ENCODE data around the gene GSDMA. TPM values are rescaled to one million over a fixed set of nuclear protein-coding genes. Genes with fewer than 3 reads are reported as not detected.
"Not testable (repeated sequence)": the region's sequence is repeated elsewhere in the genome, so short reads cannot be mapped to it uniquely, and the experiment has no call there.

GSDMA gene
- total and polyA plus RNA-seq, 9 donors = 0.09 to 0.24 (median 0.17) TPM; not detected in 1

DNA sequence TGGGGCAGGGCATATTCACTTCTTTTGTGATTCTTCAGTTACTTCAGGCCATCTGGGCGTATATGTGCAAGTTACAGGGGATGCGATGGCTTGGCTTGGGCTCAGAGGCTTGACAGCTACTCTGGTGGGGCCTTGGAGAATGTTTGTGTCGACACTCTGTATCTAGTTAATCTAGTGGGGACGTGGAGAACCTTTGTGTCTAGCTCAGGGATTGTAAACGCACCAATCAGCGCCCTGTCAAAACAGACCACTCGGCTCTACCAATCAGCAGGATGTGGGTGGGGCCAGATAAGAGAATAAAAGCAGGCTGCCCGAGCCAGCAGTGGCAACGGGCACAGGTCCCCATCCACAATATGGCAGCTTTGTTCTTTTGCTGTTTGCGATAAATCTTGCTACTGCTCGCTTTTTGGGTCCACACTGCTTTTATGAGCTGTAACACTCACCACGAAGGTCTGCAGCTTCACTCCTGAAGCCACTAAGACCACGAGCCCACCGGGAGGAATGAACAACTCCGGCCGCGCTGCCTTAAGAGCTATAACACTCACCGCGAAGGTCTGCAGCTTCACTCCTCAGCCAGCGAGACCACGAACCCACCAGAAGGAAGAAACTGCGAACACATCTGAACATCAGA is 49.3 kb downstream of the GSDMA start:
- H3K27ac ChIP-seq (ENCODE audit: low read length); H3K4me3 ChIP-seq (ENCODE audit: low read length); H3K9me3 ChIP-seq (replicated peaks; ENCODE audit: control insufficient read depth, low read depth, low read length); H3K27me3 ChIP-seq (ENCODE audit: control insufficient read depth, insufficient read depth, low read length); H3K36me3 ChIP-seq (ENCODE audit: control insufficient read depth, insufficient read depth, low read length); DNase-seq: not testable (repeated sequence)
- whole genome bisulfite sequencing (ENCODE audit: insufficient coverage) = 63% methylated on average over 15 of the region's 22 CpGs
- peaks cover 35% of the 10 kb centered on the region for H3K4me1 ChIP-seq (ENCODE audit: control insufficient read depth, insufficient read depth, low read length)

GRCh38 chr17:40014375-40014980 is 51.7 kb downstream of the GSDMA start:
- peak overlapping the region; percentile 20 for H3K27ac ChIP-seq (ENCODE audit: low read length)
- no peaks in the 10 kb centered on the region for H3K27me3 ChIP-seq (ENCODE audit: control insufficient read depth, insufficient read depth, low read length)
- DNase-seq = no peak
- H3K36me3 ChIP-seq (ENCODE audit: control insufficient read depth, insufficient read depth, low read length) = peaks cover 1% of the 10 kb centered on the region
- H3K9me3 ChIP-seq (replicated peaks; ENCODE audit: control insufficient read depth, low read depth, low read length) = no peaks in the 10 kb centered on the region
- H3K4me1 ChIP-seq (ENCODE audit: control insufficient read depth, insufficient read depth, low read length) = peaks cover 59% of the 10 kb centered on the region
- 14% methylated on average over 7 of the region's 18 CpGs for WGBS (ENCODE audit: insufficient coverage)
- H3K4me3 ChIP-seq (ENCODE audit: low read length) = no peak overlapping the region

DNA sequence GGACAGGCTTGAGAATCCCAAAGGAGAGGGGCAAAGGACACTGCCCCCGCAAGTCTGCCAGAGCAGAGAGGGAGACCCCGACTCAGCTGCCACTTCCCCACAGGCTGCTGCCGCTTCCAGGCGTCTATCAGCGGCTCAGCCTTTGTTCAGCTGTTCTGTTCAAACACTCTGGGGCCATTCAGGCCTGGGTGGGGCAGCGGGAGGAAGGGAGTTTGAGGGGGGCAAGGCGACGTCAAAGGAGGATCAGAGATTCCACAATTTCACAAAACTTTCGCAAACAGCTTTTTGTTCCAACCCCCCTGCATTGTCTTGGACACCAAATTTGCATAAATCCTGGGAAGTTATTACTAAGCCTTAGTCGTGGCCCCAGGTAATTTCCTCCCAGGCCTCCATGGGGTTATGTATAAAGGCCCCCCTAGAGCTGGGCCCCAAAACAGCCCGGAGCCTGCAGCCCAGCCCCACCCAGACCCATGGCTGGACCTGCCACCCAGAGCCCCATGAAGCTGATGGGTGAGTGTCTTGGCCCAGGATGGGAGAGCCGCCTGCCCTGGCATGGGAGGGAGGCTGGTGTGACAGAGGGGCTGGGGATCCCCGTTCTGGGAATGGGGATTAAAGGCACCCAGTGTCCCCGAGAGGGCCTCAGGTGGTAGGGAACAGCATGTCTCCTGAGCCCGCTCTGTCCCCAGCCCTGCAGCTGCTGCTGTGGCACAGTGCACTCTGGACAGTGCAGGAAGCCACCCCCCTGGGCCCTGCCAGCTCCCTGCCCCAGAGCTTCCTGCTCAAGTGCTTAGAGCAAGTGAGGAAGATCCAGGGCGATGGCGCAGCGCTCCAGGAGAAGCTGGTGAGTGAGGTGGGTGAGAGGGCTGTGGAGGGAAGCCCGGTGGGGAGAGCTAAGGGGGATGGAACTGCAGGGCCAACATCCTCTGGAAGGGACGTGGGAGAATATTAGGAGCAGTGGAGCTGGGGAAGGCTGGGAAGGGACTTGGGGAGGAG is 52.5 kb downstream of the GSDMA start, which contains the start of gene CSF3:
Gene CSF3 (plus strand): TSS at position 436 of the 993 bp plus-strand sequence. CDS start 35 bp downstream, at position 471.
- DNase-seq = no peak
- WGBS (ENCODE audit: insufficient coverage) = 53% methylated on average over 11 of the region's 20 CpGs
- Histone ChIP-seq H3K4me1 (ENCODE audit: control insufficient read depth, insufficient read depth, low read length) (peaks cover 67% of the 10 kb centered on the region), H3K36me3 (ENCODE audit: control insufficient read depth, insufficient read depth, low read length) (peaks cover 10% of the 10 kb centered on the region), H3K27ac (ENCODE audit: low read length) (peak within 1 kb of the TSS; percentile 52), H3K27me3 (ENCODE audit: control insufficient read depth, insufficient read depth, low read length) (no peaks in the 10 kb centered on the region), H3K9me3 (replicated peaks; ENCODE audit: control insufficient read depth, low read depth, low read length) (no peaks in the 10 kb centered on the region), H3K4me3 (ENCODE audit: low read length) (no peak within 1 kb of the TSS)

DNA sequence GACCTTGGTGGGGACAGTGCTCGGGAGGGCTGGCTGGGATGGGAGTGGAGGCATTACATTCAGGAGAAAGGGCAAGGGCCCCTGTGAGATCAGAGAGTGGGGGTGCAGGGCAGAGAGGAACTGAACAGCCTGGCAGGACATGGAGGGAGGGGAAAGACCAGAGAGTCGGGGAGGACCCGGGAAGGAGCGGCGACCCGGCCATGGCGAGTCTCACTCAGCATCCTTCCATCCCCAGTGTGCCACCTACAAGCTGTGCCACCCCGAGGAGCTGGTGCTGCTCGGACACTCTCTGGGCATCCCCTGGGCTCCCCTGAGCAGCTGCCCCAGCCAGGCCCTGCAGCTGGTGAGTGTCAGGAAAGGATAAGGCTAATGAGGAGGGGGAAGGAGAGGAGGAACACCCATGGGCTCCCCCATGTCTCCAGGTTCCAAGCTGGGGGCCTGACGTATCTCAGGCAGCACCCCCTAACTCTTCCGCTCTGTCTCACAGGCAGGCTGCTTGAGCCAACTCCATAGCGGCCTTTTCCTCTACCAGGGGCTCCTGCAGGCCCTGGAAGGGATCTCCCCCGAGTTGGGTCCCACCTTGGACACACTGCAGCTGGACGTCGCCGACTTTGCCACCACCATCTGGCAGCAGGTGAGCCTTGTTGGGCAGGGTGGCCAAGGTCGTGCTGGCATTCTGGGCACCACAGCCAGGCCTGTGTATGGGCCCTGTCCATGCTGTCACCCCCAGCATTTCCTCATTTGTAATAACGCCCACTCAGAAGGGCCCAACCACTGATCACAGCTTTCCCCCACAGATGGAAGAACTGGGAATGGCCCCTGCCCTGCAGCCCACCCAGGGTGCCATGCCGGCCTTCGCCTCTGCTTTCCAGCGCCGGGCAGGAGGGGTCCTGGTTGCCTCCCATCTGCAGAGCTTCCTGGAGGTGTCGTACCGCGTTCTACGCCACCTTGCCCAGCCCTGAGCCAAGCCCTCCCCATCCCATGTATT is 53.5 kb downstream of the GSDMA start:
- Histone ChIP-seq H3K4me3 (ENCODE audit: low read length) (no peak overlapping the region), H3K27me3 (ENCODE audit: control insufficient read depth, insufficient read depth, low read length) (no peaks in the 10 kb centered on the region), H3K27ac (ENCODE audit: low read length) (no peak overlapping the region), H3K4me1 (ENCODE audit: control insufficient read depth, insufficient read depth, low read length) (peaks cover 77% of the 10 kb centered on the region), H3K36me3 (ENCODE audit: control insufficient read depth, insufficient read depth, low read length) (peaks cover 16% of the 10 kb centered on the region), H3K9me3 (replicated peaks; ENCODE audit: control insufficient read depth, low read depth, low read length) (no peaks in the 10 kb centered on the region)
- 54% methylated on average over 8 of the region's 26 CpGs for WGBS (ENCODE audit: insufficient coverage)
- DNase-seq = no peak

GRCh38 chr17:40017422-40018080 is 54.7 kb downstream of the GSDMA start:
- Histone ChIP-seq H3K27me3 (ENCODE audit: control insufficient read depth, insufficient read depth, low read length) (no peaks in the 10 kb centered on the region), H3K27ac (ENCODE audit: low read length) (peak overlapping the region; percentile 82), H3K9me3 (replicated peaks; ENCODE audit: control insufficient read depth, low read depth, low read length) (no peaks in the 10 kb centered on the region), H3K4me1 (ENCODE audit: control insufficient read depth, insufficient read depth, low read length) (peaks cover 90% of the 10 kb centered on the region), H3K36me3 (ENCODE audit: control insufficient read depth, insufficient read depth, low read length) (peaks cover 29% of the 10 kb centered on the region), H3K4me3 (ENCODE audit: low read length) (no peak overlapping the region)
- WGBS (ENCODE audit: insufficient coverage) = 16% methylated on average over 7 of the region's 15 CpGs
- DNase-seq = peak; percentile 75

DNA sequence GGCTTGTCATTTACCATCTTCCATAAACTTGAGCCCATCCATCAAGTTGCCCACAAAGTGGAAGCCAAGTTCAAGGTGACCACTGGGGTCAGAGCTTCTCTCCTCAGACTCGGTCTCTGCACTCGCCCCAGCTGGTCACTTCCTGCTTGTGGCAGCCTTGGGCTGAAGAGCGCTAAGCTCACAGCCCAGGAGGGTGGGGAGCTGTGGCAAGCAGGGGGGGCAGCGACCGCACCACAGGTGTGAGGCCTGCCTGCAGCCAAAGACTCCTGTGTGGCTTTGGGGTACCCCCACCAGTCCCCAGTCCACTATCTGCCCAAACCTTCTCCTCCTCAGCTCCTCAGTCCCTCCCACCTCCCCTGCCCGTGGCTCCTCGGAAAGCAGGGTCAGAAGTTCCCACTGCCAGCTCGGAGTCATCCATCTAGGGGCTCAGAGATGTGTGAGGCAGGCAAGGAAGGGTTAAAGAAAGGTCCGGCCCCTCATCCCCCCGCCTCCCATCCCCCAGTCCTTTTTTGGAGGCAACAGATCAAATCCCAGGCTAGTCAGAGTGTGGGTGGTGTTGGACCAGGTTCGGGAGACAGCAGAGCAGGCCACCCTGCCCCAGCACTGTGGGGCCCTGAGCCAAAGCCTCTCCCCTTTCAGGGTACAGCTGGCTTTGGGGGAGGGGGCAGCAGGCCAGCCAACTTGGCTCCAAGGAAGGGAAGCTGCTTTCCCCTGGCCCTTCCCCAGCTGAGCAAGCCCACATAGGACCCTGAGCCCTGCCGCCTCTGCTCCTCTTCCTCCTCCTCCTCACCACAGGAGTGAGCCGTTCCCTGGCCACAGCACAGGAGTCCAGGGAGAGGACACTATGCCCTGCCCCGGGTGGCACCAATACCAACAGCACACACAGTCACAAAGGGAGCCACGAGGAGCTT is 55.7 kb downstream of the GSDMA start:
- Histone ChIP-seq H3K27ac (ENCODE audit: low read length) (peak overlapping the region; percentile 82), H3K36me3 (ENCODE audit: control insufficient read depth, insufficient read depth, low read length) (peaks cover 37% of the 10 kb centered on the region), H3K27me3 (ENCODE audit: control insufficient read depth, insufficient read depth, low read length) (no peaks in the 10 kb centered on the region), H3K4me1 (ENCODE audit: control insufficient read depth, insufficient read depth, low read length) (peaks cover 99% of the 10 kb centered on the region), H3K4me3 (ENCODE audit: low read length) (no peak overlapping the region), H3K9me3 (replicated peaks; ENCODE audit: control insufficient read depth, low read depth, low read length) (no peaks in the 10 kb centered on the region)
- peak; percentile 89 for DNase-seq
- WGBS (ENCODE audit: insufficient coverage) = 13% methylated on average over 11 of the region's 15 CpGs

- H3K36me3 ChIP-seq (ENCODE audit: control insufficient read depth, insufficient read depth, low read length) = peaks cover 44% of the 10 kb centered on the region
Measured at GRCh38 chr17:40019140-40019991, 56.6 kb downstream of the GSDMA start.

DNA sequence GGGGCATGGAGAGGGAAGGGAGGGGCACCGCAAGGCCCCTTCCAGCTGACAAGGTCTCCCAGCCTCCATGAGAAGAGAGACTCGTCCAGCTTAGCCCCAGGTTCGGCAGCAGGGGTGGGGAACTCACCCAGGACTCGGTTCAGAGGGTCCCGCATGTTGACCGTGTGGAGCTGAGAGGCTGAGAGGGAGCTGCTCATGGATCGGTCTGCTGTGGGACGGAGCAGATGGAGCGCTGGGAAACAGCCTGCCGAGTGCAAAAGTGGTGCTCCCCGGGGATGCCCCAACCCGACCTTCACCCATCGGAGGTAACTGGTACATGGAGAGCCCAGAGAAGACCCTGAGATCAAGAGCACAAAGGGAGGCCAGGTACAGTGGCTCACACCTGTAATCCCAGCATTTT is 57.3 kb downstream of the GSDMA start:
- DNase-seq = no peak
- H3K27ac ChIP-seq (ENCODE audit: low read length) = no peak overlapping the region
- no peak overlapping the region for H3K4me3 ChIP-seq (ENCODE audit: low read length)
- no peaks in the 10 kb centered on the region for H3K9me3 ChIP-seq (replicated peaks; ENCODE audit: control insufficient read depth, low read depth, low read length)
- peaks cover 89% of the 10 kb centered on the region for H3K4me1 ChIP-seq (ENCODE audit: control insufficient read depth, insufficient read depth, low read length)
- peaks cover 52% of the 10 kb centered on the region for H3K36me3 ChIP-seq (ENCODE audit: control insufficient read depth, insufficient read depth, low read length)
- 80% methylated on average over 13 of the region's 13 CpGs for WGBS (ENCODE audit: insufficient coverage)
- no peaks in the 10 kb centered on the region for H3K27me3 ChIP-seq (ENCODE audit: control insufficient read depth, insufficient read depth, low read length)

More at GRCh38 chr17:40019140-40019991, 56.6 kb downstream of the GSDMA start:
- DNase-seq = no peak
- Histone ChIP-seq H3K4me1 (ENCODE audit: control insufficient read depth, insufficient read depth, low read length) (peaks cover 97% of the 10 kb centered on the region), H3K27me3 (ENCODE audit: control insufficient read depth, insufficient read depth, low read length) (no peaks in the 10 kb centered on the region), H3K4me3 (ENCODE audit: low read length) (no peak overlapping the region), H3K27ac (ENCODE audit: low read length) (peak overlapping the region; percentile 82), H3K9me3 (replicated peaks; ENCODE audit: control insufficient read depth, low read depth, low read length) (no peaks in the 10 kb centered on the region)
- WGBS (ENCODE audit: insufficient coverage) = 50% methylated on average over 17 of the region's 24 CpGs
